Hematopoietic multipotent progenitor cell treated with erythropoietin and hydrocortisone succinate and interleukin-3 and kit ligand, for 4 days (in vitro differentiated cells): ENCODE results near the gene TRIM7.
"Not testable (repeated sequence)": the region's sequence is repeated elsewhere in the genome, so short reads cannot be mapped to it uniquely, and the experiment has no call there.

Experiments
- DNase-seq: peaks from one replicate; pipeline ENCODE4 v3.0.0-alpha.2; 2015

TRIM7 gene

GRCh38 chr5:181146927-181147636 is 57.9 kb downstream of the TRIM7 start, which contains the start of gene OR2V2:
Gene OR2V2, plus strand, starts transcription at chr5:181147586. Its CDS starts 7,357 bp downstream, at chr5:181154943.
- not testable (repeated sequence) for DNase-seq

GRCh38 chr5:181145133-181145532 is 59.9 kb downstream of the TRIM7 start:
- no peak for DNase-seq
